Activated CD4-positive, alpha-beta T cell treated with anti-CD3 and anti-CD28 coated beads, Interleukin-2, Interleukin-4, amounts not matched to agents 100 ng/mL and 50 ng/mL, durations not matched to agents 16 hours and 8 hours (primary cell): ENCODE results near the gene OLFM2.
A peak's percentile ranks its signal among the peaks of the same experiment; 100 is the strongest.
"Not testable (repeated sequence)": the region's sequence is repeated elsewhere in the genome, so short reads cannot be mapped to it uniquely, and the experiment has no call there.

Source experiments
- DNase-seq: peaks from one replicate; pipeline ENCODE4 v3.0.0-alpha.2; 2020; ENCODE audit warnings: low spot score

OLFM2 gene

DNA sequence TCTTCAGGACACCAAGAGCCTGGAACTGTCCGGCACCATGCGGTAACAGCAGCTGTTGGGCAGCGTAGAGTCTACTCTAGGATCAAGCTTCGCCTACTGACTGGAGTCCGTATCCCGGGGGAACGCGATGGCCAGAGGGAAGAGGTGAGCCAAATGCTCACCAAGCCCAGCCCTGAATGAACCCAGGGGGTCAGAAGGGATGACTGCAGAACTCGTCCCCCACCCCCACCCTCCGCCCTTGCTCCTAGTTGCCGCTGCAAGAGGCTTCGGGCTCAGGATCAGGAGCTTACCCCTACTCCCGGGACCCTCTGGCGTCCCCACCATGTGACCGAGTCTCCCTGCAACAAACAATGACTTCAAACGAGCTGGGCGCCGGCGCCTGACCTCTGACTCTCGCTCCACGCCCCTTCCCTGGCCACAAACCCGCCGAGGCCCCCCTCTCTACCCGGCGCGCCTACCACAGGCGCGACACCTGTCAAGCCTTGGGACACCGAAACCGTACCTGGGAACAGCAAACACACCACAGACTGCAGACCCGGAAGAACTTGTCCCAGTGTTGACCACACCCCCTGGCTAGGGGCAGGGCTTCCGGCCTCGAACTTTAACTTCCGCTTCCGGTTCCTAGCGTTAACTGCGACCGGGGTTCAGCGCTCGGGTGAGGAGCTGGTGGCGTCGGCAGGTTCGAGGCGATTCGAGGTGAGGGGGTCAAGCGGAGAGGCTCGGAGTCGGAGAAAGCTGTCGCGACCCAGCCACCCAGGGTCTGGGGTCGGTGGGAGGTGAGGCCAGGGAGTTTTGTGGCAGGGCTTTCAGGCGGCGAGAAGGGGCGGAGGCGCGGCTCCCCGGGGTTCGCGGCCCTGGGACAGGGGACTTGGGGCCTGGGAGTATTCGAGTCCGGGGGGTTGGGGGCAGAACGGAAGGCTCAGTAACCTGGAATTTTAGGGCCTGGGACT lies 108.8 kb downstream of the OLFM2 start, which contains the start of gene UBL5:
Gene UBL5, plus strand, starts transcription at position 630 of the 950 bp plus-strand sequence. CDS start 420 bp downstream, outside the sequence.
- peak; percentile 93 for DNase-seq

DNA sequence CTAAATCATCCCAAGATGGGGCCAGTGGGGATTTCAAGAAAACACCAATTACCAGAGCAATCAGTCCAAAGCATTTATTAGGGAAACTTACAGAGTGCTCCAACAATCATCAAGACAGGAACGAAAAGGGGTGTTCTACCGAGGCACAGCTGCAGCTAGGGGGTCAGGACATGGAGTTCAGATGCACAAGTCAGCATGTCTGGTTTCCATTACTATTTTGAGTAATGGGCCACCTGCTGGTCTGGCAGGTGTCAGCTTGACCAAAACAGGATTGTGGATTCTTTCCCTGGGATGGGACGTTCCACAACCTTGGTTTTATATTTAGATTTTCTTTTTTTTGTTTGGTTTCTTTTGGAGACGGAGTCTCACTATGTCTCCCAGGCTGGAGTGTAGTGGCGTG lies 112.5 kb downstream of the OLFM2 start:
- DNase-seq: no peak

DNA sequence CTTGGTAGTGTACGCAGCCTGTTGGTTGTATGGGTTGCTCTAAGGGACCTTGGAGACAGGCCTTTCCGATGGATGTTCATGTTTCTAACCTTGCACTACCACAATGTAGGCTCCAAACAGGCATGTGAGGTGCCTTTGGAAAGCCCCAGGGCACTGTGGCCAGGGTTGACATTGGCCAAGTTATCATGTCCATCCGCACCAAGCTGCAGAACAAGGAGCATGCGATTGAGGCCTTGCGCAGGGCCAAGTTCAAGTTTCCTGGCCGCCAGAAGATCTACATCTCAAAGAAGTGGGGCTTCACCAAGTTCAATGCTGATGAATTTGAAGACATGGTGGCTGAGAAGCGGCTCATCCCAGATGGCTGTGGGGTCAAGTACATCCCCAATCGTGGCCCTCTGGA lies 116.3 kb downstream of the OLFM2 start:
- not testable (repeated sequence) for DNase-seq

DNA sequence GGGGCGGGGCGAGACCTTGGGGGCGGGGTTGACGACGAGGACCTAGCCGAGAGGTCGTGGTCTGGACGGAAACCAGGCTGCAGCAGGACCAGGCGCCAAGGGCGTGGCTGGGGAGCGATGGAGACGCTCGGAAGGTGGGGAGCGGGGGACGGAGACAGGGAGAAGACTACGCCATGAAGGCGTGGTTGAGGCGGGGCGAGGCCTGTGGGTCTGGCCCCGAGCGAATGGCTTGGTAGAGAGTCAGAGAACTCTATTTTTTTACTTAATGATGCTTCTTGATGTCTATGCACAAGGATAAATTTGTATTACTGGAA lies 116.8 kb downstream of the OLFM2 start:
- DNase-seq: no peak

DNA sequence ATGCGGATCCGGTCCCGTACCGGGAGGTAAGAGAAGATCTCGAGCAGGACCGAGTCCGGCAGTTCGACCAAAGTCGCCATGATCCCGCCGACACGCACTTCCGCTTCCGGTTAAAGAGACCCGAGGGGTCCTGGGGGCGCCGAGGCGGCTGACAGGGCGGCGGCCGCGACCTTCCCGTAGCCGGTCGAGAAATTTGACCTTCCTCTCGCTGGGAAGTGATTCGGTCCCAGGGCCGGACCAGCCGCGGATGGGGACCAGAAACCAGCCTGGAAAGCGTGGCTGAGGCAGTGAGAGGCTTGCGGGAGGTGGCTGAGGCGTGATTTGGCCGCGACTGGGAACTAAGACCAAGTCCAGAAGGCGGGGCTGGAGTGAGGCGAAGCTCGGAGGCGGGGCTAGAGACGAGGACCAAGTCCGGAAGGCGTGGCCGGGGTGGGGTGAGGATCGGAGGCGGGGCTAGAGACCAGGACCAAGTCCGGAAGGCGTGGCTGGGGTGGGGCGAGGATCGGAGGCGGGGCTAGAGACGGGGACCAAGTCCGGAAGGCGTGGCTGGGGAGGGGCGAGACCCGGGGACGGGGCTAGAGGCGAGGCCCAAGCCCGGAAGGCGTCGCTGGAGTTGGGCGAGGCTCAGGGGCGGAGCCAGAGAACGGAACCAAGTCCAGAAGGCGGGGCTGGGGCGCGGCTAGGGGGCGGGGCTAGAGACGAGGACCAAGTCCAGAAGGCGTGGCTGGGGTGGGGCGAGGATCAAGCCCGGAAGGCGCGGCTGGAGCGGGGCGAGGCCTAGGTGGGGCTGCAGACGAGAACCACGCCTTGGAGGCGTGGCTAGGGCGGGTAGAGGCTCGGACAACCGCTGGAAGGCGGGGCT lies 117.3 kb downstream of the OLFM2 start, which contains the start of gene FBXL12:
Gene FBXL12, minus strand, starts transcription at position 346 of the 862 bp plus-strand sequence. Its CDS starts 266 bp downstream, at position 80.
- peak; percentile 100 for DNase-seq

DNA sequence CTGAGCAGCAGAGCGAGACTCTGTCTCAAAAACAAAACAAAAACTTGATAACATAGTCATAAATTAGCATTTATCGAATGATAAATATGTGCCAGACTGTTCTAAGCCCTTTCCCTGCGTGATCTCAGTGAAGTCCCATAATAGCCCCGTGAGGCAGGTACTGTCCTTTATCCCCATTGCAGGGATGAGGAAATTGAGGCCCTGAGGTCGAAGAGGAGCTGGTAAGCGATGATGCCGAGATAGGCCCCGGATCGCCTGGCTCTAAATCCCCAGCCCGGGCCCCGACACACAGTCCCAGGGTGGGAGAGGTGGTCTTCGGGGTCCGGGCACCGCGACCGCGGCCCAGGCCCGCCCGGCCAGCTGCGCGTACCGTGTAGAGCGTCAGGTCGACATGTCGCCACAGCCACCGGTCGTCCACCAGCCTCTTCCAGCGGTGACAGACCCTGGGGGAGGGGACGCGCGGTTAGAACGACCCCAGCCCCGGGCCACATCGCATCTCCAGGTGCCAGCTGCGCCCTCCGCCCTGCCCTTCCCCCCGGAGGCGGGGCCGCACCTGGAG lies 118.1 kb downstream of the OLFM2 start:
- DNase-seq: no peak

DNA sequence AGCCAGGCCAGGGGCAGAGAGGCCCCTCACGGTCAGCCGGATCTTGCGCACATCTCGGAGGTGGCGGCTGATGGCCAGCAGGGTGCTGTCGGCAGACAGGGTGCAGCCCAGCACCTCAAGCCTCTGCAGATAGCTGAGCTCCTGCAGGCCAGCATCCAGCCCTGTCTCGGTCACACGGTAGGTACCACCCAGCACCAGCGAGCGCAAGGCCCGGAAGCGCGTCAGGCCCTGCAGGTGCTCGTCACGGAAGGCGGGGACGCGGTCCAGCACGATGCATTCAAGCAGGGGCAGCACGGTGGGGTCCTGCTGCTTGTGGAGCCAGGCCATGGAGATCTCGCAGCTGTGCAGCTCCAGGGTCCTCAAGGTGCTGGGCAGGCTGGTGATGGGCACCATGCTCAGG lies 125.2 kb downstream of the OLFM2 start:
- no peak for DNase-seq

DNA sequence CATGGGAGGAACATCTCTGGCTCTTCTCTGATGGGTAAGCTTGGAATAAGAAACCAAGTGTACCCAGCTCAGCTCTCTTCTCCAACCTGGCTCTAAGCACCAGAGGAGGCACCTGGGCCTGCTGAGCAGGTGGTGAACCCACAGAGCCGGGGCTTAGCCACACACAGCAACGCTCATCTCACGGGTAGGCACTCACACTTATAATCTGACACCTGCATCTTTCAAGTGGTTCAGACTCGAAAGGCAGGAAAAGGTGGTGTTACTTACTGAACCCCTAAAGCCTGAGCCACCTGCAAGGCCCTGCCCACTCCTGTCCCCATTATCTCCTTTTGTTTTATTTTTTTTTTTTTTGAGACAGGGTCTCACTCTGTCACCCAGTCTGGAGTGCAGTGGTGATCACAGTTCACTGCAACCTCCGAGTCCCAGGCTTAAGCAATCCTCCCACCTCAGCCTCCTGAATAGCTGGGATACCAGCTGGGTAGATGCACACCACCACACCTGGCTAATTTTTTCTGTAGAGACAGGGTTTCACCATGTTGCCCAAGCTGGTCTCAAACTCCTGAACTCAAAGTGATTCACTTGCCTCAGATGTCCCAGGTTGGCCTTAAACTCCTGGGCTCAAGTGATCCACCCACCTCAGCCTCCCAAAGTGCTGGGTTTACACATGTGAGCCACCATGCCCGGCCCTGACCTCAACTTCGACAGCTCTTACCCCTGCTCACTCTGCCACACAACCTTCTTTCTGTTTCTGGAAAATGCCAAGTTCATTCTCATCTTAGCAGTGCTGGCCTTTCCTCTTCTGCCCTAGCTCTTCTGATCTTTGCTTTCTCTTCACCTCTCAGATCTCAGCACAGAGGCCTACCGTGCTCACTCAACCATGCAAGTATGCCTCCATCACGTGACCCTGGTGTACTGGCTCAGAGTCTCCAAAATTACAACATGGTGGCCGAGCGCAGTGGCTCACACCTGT lies 127.2 kb downstream of the OLFM2 start:
- no peak for DNase-seq

DNA sequence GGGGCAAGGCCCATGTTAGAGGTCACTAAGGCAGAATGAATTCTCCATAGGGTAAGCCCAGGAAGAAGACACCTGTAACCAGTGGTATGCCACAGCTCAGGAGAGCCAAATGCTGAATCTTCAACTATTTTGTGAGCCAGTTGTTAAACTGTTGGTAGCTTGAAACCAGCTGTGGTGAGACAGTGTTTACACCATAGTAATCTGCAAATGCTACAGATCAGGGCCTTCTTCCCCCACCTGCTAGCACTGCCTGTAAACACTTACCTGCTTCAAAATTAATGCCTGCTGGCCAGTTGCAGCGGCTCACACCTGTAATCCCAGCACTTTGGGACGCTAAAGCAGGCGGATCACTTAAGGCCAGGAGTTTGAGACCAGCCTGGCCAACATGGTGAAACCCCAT lies 129.5 kb downstream of the OLFM2 start:
- no peak for DNase-seq
